Hepatocyte (in vitro differentiated cells): ENCODE results near the gene ERBB4. TPM values are rescaled to one million over a fixed set of nuclear protein-coding genes. Genes with fewer than 3 reads are reported as not detected.

Experiments used
- DNase-seq: peaks from one replicate; pipeline ENCODE4 v3.0.0-alpha.2; 2016; ENCODE audit warnings: low spot score
- H2AFZ ChIP-seq: fragments of 200-600 bp; sonication (generic); 2 replicates; pipeline ENCODE4 v1.6.0; 2016; ENCODE audit warnings: antibody characterized with exemption, mild to moderate bottlenecking
- H3K27ac ChIP-seq: fragments of 200-600 bp; sonication (generic); 2 replicates; pipeline ENCODE4 v1.5.1; 2016; ENCODE audit warnings: mild to moderate bottlenecking
- H3K27me3 ChIP-seq: fragments of 200-600 bp; sonication (generic); 2 replicates; pipeline ENCODE4 v1.6.1; 2016
- H3K36me3 ChIP-seq: fragments of 200-600 bp; sonication (generic); replicated peaks from 2 replicates; pipeline ENCODE4 v1.5.1; 2016; ENCODE audit warnings: low read depth; ENCODE audit not compliant: insufficient read depth
- H3K4me1 ChIP-seq: fragments of 200-600 bp; sonication (generic); 2 replicates; pipeline ENCODE4 v1.5.1; 2016; ENCODE audit warnings: mild to moderate bottlenecking, moderate library complexity; ENCODE audit not compliant: insufficient read depth
- H3K4me2 ChIP-seq: fragments of 200-600 bp; sonication (generic); 2 replicates; pipeline ENCODE4 v1.6.0; 2016
- H3K4me3 ChIP-seq: fragments of 200-600 bp; sonication (generic); 2 replicates; pipeline ENCODE4 v1.5.1; 2016; ENCODE audit warnings: mild to moderate bottlenecking
- H3K79me2 ChIP-seq: fragments of 200-600 bp; sonication (generic); 2 replicates; pipeline ENCODE4 v1.6.0; 2017; ENCODE audit warnings: mild to moderate bottlenecking
- H3K9me2 ChIP-seq: fragments of 200-600 bp; sonication (generic); replicated peaks from 2 replicates; pipeline ENCODE4 v1.6.0; 2017; ENCODE audit warnings: mild to moderate bottlenecking; ENCODE audit not compliant: insufficient read depth
- H3K9me3 ChIP-seq: fragments of 200-600 bp; sonication (generic); 2 replicates; pipeline ENCODE4 v1.5.1; 2016; ENCODE audit warnings: low read depth, mild to moderate bottlenecking
- H4K20me1 ChIP-seq: fragments of 200-600 bp; sonication (generic); 2 replicates; pipeline ENCODE4 v1.6.0; 2016; ENCODE audit warnings: mild to moderate bottlenecking; ENCODE audit not compliant: insufficient read depth, poor library complexity, severe bottlenecking
- CTCF ChIP-seq: fragments of 200-600 bp; sonication (generic); IDR thresholded peaks from 2 replicates; pipeline ENCODE4 v1.5.1; 2016; ENCODE audit warnings: antibody characterized with exemption, mild to moderate bottlenecking; ENCODE audit not compliant: poor library complexity
- EZH2 ChIP-seq: fragments of 200-600 bp; sonication (generic); IDR thresholded peaks from 2 replicates; pipeline ENCODE4 v1.6.1; 2016; ENCODE audit warnings: antibody characterized with exemption, mild to moderate bottlenecking, borderline replicate concordance
- EZH2phosphoT487 ChIP-seq: fragments of 200-600 bp; sonication (generic); IDR thresholded peaks from one replicate; pipeline ENCODE4 v1.6.1; 2018; ENCODE audit warnings: antibody characterized with exemption, mild to moderate bottlenecking, low read depth, moderate library complexity; ENCODE audit not compliant: unreplicated experiment, severe bottlenecking
- WGBS: methylation state at CpG from one replicate; pipeline ENCODE4 v1.1.6; 2016; ENCODE audit warnings: low lambda C conversion rate; ENCODE audit errors: missing lambda C conversion rate; 5-methylcytosine and 5-hydroxymethylcytosine counted together
- polyA plus RNA-seq: library from polyadenylated mRNA; unstranded; fragments of >200 nt; fragmentation: Nextera tagmentation; extraction: Ambion mirVana; gene quantifications from 2 replicates; pipeline ENCODE4 v1.2.1, GENCODE V29; 2016
- total RNA-seq: library from RNA; depleted of rRNA; stranded (reverse); fragments of >200 nt; gene quantifications from 2 replicates; pipeline ENCODE4 v1.2.3, GENCODE V29; 2014

ERBB4 gene
- total and polyA plus RNA-seq, 2 experiments from 2014 or later, result 3.4 to 3.9 TPM

GRCh38 chr2:212535996-212536816, 2.4 kb downstream of the ERBB4 start:
- TF ChIP-seq EZH2 (peak; percentile 63), EZH2phosphoT487 (no peak)
- Histone ChIP-seq H3K36me3 (no peaks in the 10 kb centered on the region), H2AFZ (peak overlapping the region; percentile 92), H3K9me3 (no peaks in the 10 kb centered on the region), H3K4me1 (peaks cover 4% of the 10 kb centered on the region), H4K20me1 (no peaks in the 10 kb centered on the region), H3K4me2 (peak overlapping the region; percentile 99), H3K79me2 (no peaks in the 10 kb centered on the region), H3K9me2 (no peaks in the 10 kb centered on the region), H3K4me3 (peak overlapping the region; percentile 75), H3K27me3 (peaks cover 48% of the 10 kb centered on the region), H3K27ac (no peak overlapping the region)
- no peak for DNase-seq
- WGBS, result 3% methylated on average over 34 of the region's 34 CpGs

GRCh38 chr2:212534336-212534735, 4.3 kb downstream of the ERBB4 start:
- no peaks in the 10 kb centered on the region for H3K9me2 ChIP-seq
- no peaks in the 10 kb centered on the region for H3K79me2 ChIP-seq
- H3K4me2 ChIP-seq, result no peak overlapping the region
- H4K20me1 ChIP-seq, result no peaks in the 10 kb centered on the region
- DNase-seq, result no peak
- 98% methylated on average over 2 of the region's 2 CpGs for WGBS
- TF ChIP-seq EZH2 (no peak), CTCF (no peak), EZH2phosphoT487 (no peak)
- H3K36me3 ChIP-seq, result no peaks in the 10 kb centered on the region
- H3K27ac ChIP-seq, result no peak overlapping the region
- H2AFZ ChIP-seq, result no peak overlapping the region
- H3K27me3 ChIP-seq, result peaks cover 48% of the 10 kb centered on the region
- no peaks in the 10 kb centered on the region for H3K9me3 ChIP-seq
- H3K4me1 ChIP-seq, result peaks cover 4% of the 10 kb centered on the region
- H3K4me3 ChIP-seq, result no peak overlapping the region

GRCh38 chr2:212532585-212532984, 6.0 kb downstream of the ERBB4 start:
- H3K4me3 ChIP-seq, result no peak overlapping the region
- no peak overlapping the region for H3K4me2 ChIP-seq
- no peaks in the 10 kb centered on the region for H4K20me1 ChIP-seq
- no peaks in the 10 kb centered on the region for H3K36me3 ChIP-seq
- H3K27ac ChIP-seq, result no peak overlapping the region
- TF ChIP-seq EZH2 (no peak), EZH2phosphoT487 (no peak), CTCF (no peak)
- H3K9me2 ChIP-seq, result no peaks in the 10 kb centered on the region
- H2AFZ ChIP-seq, result no peak overlapping the region
- no peaks in the 10 kb centered on the region for H3K79me2 ChIP-seq
- peaks cover 40% of the 10 kb centered on the region for H3K27me3 ChIP-seq
- WGBS, result 98% methylated on average over 2 of the region's 2 CpGs
- no peak for DNase-seq
- H3K9me3 ChIP-seq, result no peaks in the 10 kb centered on the region
- peaks cover 4% of the 10 kb centered on the region for H3K4me1 ChIP-seq

- TF ChIP-seq EZH2 (no peak), EZH2phosphoT487 (no peak), CTCF (no peak)
- 76% methylated on average over 3 of the region's 3 CpGs for WGBS
Observed at GRCh38 chr2:212532087-212532486, 6.5 kb downstream of the ERBB4 start.

More at GRCh38 chr2:212532087-212532486, 6.5 kb downstream of the ERBB4 start:
- peaks cover 35% of the 10 kb centered on the region for H3K27me3 ChIP-seq
- H3K36me3 ChIP-seq, result no peaks in the 10 kb centered on the region
- H4K20me1 ChIP-seq, result no peaks in the 10 kb centered on the region
- H3K9me3 ChIP-seq, result no peaks in the 10 kb centered on the region
- no peaks in the 10 kb centered on the region for H3K79me2 ChIP-seq
- no peaks in the 10 kb centered on the region for H3K4me1 ChIP-seq
- DNase-seq, result no peak
- H3K27ac ChIP-seq, result no peak overlapping the region
- H3K4me2 ChIP-seq, result no peak overlapping the region
- H3K9me2 ChIP-seq, result no peaks in the 10 kb centered on the region
- H3K4me3 ChIP-seq, result no peak overlapping the region
- no peak overlapping the region for H2AFZ ChIP-seq
